Gastroesophageal sphincter (tissue), 4 donors: Measurements from ENCODE around the gene GABRR3. TPM values are rescaled to one million over a fixed set of nuclear protein-coding genes. Genes with fewer than 3 reads are reported as not detected.

Experiments used
- ATAC-seq: fragments of 150-250 bp; one replicate; pipeline ENCODE4 v1.9.1; 2016; ENCODE audit warnings: mild to moderate bottlenecking, moderate library complexity
- H3K27ac ChIP-seq, 4 donors: fragments of 200-600 bp; sonication (generic) in 3 of 4; 1 replicate in 3 of 4; 2 replicates in 1 of 4; pipeline ENCODE4 v1.5.1; 2016 to 2019
- H3K27me3 ChIP-seq: fragments of 200-600 bp; sonication (generic); one replicate; pipeline ENCODE4 v1.5.1; 2019
- H3K36me3 ChIP-seq, 2 donors: fragments of 200-600 bp; sonication (generic); one replicate each; pipeline ENCODE4 v1.5.1; 2019; ENCODE audit warnings: control low read depth in 1 of 2
- H3K4me1 ChIP-seq, 3 donors: fragments of 200-600 bp; sonication (generic); 1 replicate in 2 of 3; 2 replicates in 1 of 3; pipeline ENCODE4 v1.5.1; 2016 to 2019; ENCODE audit warnings: control low read depth in 2 of 3
- H3K4me3 ChIP-seq, 2 donors: fragments of 200-600 bp; sonication (generic); one replicate each; pipeline ENCODE4 v1.5.1; 2019; ENCODE audit warnings: mild to moderate bottlenecking in 1 of 2, moderate library complexity in 1 of 2
- H3K9me3 ChIP-seq, 3 donors: fragments of 200-600 bp; sonication (generic); one replicate each; pipeline ENCODE4 v1.5.1; 2017 to 2019; ENCODE audit warnings: control low read depth in 2 of 3
- EP300 ChIP-seq: sonication (generic); formaldehyde crosslinking; IDR thresholded peaks from one replicate; pipeline ENCODE4 v1.6.1; 2017; ENCODE audit warnings: antibody characterized with exemption, mild to moderate bottlenecking
- POLR2A ChIP-seq, 2 donors: fragments of 450-650 bp; IDR thresholded peaks; one replicate each; pipeline ENCODE4 v1.6.1; 2017; ENCODE audit warnings: antibody characterized with exemption in 2 of 2, mild to moderate bottlenecking in 2 of 2, moderate library complexity in 1 of 2
- POLR2AphosphoS5 ChIP-seq: sonication (generic); formaldehyde crosslinking; IDR thresholded peaks from one replicate; pipeline ENCODE4 v1.6.1; 2017; ENCODE audit warnings: antibody characterized with exemption
- WGBS, 2 donors: methylation state at CpG; one replicate each; pipeline ENCODE4 v1.1.5; 2018; ENCODE audit warnings: low coverage in 1 of 2; 5-methylcytosine and 5-hydroxymethylcytosine counted together
- total RNA-seq, 4 donors: library from RNA; depleted of rRNA; stranded (reverse); fragments of >200 nt; gene quantifications; one replicate each; pipeline ENCODE4 v1.1.0, GENCODE V29; 2016
- TF ChIP-seq, protein P1 (sequence below), 4 experiments: fragments of 200-600 bp in 2 of 4; fragments of 450-650 bp in 2 of 4; sonication (generic) in 1 of 4; IDR thresholded peaks; one replicate each; pipeline ENCODE4 v1.5.1; 2017 to 2019; ENCODE audit warnings: antibody characterized with exemption in 4 of 4, mild to moderate bottlenecking in 2 of 4, moderate library complexity in 2 of 4

The GABRR3 gene
- total RNA-seq, result not detected

GRCh38 chr3:98035208-98035607 lies at the start of gene GABRR3:
Gene GABRR3 (minus strand): TSS chr3:98035315. CDS start chr3:98034987, 328 bp downstream.
- ATAC-seq, result no peak
- H3K27ac ChIP-seq, result no peak within 1 kb of the TSS
- H3K36me3 ChIP-seq, result no peaks in the 10 kb centered on the region
- no peaks in the 10 kb centered on the region for H3K9me3 ChIP-seq
- TF ChIP-seq, protein P1, sequence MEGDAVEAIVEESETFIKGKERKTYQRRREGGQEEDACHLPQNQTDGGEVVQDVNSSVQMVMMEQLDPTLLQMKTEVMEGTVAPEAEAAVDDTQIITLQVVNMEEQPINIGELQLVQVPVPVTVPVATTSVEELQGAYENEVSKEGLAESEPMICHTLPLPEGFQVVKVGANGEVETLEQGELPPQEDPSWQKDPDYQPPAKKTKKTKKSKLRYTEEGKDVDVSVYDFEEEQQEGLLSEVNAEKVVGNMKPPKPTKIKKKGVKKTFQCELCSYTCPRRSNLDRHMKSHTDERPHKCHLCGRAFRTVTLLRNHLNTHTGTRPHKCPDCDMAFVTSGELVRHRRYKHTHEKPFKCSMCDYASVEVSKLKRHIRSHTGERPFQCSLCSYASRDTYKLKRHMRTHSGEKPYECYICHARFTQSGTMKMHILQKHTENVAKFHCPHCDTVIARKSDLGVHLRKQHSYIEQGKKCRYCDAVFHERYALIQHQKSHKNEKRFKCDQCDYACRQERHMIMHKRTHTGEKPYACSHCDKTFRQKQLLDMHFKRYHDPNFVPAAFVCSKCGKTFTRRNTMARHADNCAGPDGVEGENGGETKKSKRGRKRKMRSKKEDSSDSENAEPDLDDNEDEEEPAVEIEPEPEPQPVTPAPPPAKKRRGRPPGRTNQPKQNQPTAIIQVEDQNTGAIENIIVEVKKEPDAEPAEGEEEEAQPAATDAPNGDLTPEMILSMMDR (IDR thresholded peaks at IDR 0.05), result no peak
- no peak for TF ChIP-seq EP300
- no peak for TF ChIP-seq POLR2AphosphoS5
- TF ChIP-seq POLR2A (IDR thresholded peaks at IDR 0.05), result no peak
- WGBS, 2 donors, result 63 to 67% methylated on average over 3 of the region's 3 CpGs
- H3K27me3 ChIP-seq, result peaks cover 25% of the 10 kb centered on the region
- peaks cover 0 to 6% (median 0%) of the 10 kb centered on the region in 3 donors for H3K4me1 ChIP-seq
- no peak within 1 kb of the TSS for H3K4me3 ChIP-seq

- ATAC-seq, result no peak
Measured at GRCh38 chr3:98073486-98073885, 38.4 kb upstream of the GABRR3 start.

DNA sequence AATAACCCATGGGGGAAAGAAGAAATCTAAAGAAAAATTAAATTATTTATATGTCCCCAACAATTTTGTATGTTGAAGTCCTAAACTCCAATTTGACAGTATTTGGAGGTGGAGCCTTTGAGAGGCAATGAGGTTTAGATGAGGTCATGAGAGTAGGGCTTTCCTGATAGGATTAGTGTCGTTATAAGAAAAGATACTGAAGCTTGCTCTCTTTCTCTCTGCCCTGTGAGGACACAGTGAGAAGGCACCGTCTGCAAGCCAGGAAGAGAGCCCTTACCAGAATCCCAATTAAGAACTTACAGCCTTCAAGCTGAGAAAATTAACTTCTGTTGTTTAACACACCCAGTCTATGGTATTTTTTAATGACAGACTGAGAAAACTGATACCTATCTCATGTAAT lies 35.7 kb upstream of the GABRR3 start:
- no peak overlapping the region for H3K27ac ChIP-seq
- no peak overlapping the region for H3K4me3 ChIP-seq
- no peaks in the 10 kb centered on the region for H3K4me1 ChIP-seq
- TF ChIP-seq, protein P1 (IDR thresholded peaks at IDR 0.05), result no peak
- no peak for TF ChIP-seq POLR2A (IDR thresholded peaks at IDR 0.05)
- TF ChIP-seq POLR2AphosphoS5, result no peak
- no peak for TF ChIP-seq EP300
- ATAC-seq, result no peak
- no peaks in the 10 kb centered on the region for H3K36me3 ChIP-seq
- no peaks in the 10 kb centered on the region for H3K27me3 ChIP-seq
- H3K9me3 ChIP-seq, result no peaks in the 10 kb centered on the region
- WGBS, 2 donors, result 13 to 14% methylated on average over 2 of the region's 2 CpGs

More at GRCh38 chr3:98073486-98073885, 38.4 kb upstream of the GABRR3 start:
- Histone ChIP-seq H3K4me3 (no peak overlapping the region), H3K27me3 (no peaks in the 10 kb centered on the region), H3K36me3 (no peaks in the 10 kb centered on the region), H3K9me3 (no peaks in the 10 kb centered on the region), H3K27ac (no peak overlapping the region), H3K4me1 (no peaks in the 10 kb centered on the region)
- TF ChIP-seq EP300 (no peak), POLR2AphosphoS5 (no peak), POLR2A (IDR thresholded peaks at IDR 0.05) (no peak)
- TF ChIP-seq, protein P1 (IDR thresholded peaks at IDR 0.05), result no peak
- 8 to 21% methylated on average over 1 of the region's 1 CpG for WGBS, 2 donors

GRCh38 chr3:98068824-98069223 lies 33.7 kb upstream of the GABRR3 start:
- ATAC-seq, result no peak
- Histone ChIP-seq H3K9me3 (no peaks in the 10 kb centered on the region), H3K27me3 (no peaks in the 10 kb centered on the region), H3K36me3 (no peaks in the 10 kb centered on the region), H3K4me1 (no peaks in the 10 kb centered on the region), H3K27ac (no peak overlapping the region), H3K4me3 (no peak overlapping the region)
- TF ChIP-seq, protein P1 (IDR thresholded peaks at IDR 0.05), result no peak
- no peak for TF ChIP-seq POLR2AphosphoS5
- TF ChIP-seq EP300, result no peak
- TF ChIP-seq POLR2A (IDR thresholded peaks at IDR 0.05), result no peak
- WGBS, 2 donors, result 45 to 56% methylated on average over 2 of the region's 2 CpGs

GRCh38 chr3:98058244-98058960 lies 23.3 kb upstream of the GABRR3 start:
- Histone ChIP-seq H3K4me1 (no peaks in the 10 kb centered on the region), H3K4me3 (no peak overlapping the region), H3K9me3 (no peaks in the 10 kb centered on the region), H3K27ac (no peak overlapping the region), H3K36me3 (no peaks in the 10 kb centered on the region), H3K27me3 (no peaks in the 10 kb centered on the region)
- TF ChIP-seq, protein P1 (IDR thresholded peaks at IDR 0.05), result no peak
- TF ChIP-seq POLR2AphosphoS5, result no peak
- no peak for TF ChIP-seq EP300
- no peak for TF ChIP-seq POLR2A (IDR thresholded peaks at IDR 0.05)
- WGBS, 2 donors, result 31 to 43% methylated on average over 6 to 7 of the region's 7 CpGs
- no peak for ATAC-seq
